HepG2 (cell line): Measurements from ENCODE around the gene GOLGA8B. TPM values are rescaled to one million over a fixed set of nuclear protein-coding genes. Genes with fewer than 3 reads are reported as not detected.
"Not testable (repeated sequence)": the region's sequence is repeated elsewhere in the genome, so short reads cannot be mapped to it uniquely, and the experiment has no call there.

Experiments
- ATF1 ChIP-seq: IDR thresholded peaks from 2 replicates; pipeline ENCODE4 v1.6.1; 2016; ENCODE audit warnings: mild to moderate bottlenecking, control low read depth
- CEBPB ChIP-seq: IDR thresholded peaks from 2 replicates; pipeline ENCODE4 v1.6.1; 2011; ENCODE audit warnings: low read depth, low read length, improper control_type of control experiment, borderline replicate concordance
- CEBPG ChIP-seq: IDR thresholded peaks from 2 replicates; pipeline ENCODE4 v1.6.1; 2016
- EP300 ChIP-seq, 3 experiments: sonication (generic) in 1 of 3; formaldehyde crosslinking in 1 of 3; IDR thresholded peaks; 2 replicates each; pipeline versions ENCODE4 v1.5.1 to v1.6.1; 2011 to 2020; ENCODE audit warnings: low read depth in 2 of 3, low read length in 2 of 3, borderline replicate concordance in 1 of 3, improper control_type of control experiment in 1 of 3, mild to moderate bottlenecking in 1 of 3, missing genetic modification reagents in 1 of 3, moderate library complexity in 1 of 3
- FOXA3 ChIP-seq: IDR thresholded peaks from 2 replicates; pipeline ENCODE4 v1.6.1; 2016; ENCODE audit warnings: missing genetic modification reagents, missing compliant biosample characterization
- FOXK1 ChIP-seq: sonication (generic); formaldehyde crosslinking; IDR thresholded peaks from 2 replicates; pipeline ENCODE4 v1.4.0; 2020; ENCODE audit warnings: low read depth, missing genetic modification reagents, borderline replicate concordance
- FOXO1 ChIP-seq: sonication (generic); formaldehyde crosslinking; IDR thresholded peaks from 2 replicates; pipeline ENCODE4 v1.4.0; 2020; ENCODE audit warnings: missing genetic modification reagents
- FOXP1 ChIP-seq, 2 experiments: fragments of 450-650 bp in 1 of 2; IDR thresholded peaks; 2 replicates each; pipeline ENCODE4 v1.6.1; 2017 to 2018; ENCODE audit warnings: antibody characterized with exemption in 1 of 2
- HDAC1 ChIP-seq: sonication (generic); formaldehyde crosslinking; IDR thresholded peaks from 2 replicates; pipeline ENCODE4 v1.5.1; 2020; ENCODE audit warnings: mild to moderate bottlenecking, missing genetic modification reagents
- HDAC2 ChIP-seq: sonication (generic); formaldehyde crosslinking; IDR thresholded peaks from 2 replicates; pipeline ENCODE4 v1.4.0; 2020; ENCODE audit warnings: missing genetic modification reagents
- HNF4A ChIP-seq: sonication (generic); formaldehyde crosslinking; IDR thresholded peaks from 2 replicates; pipeline ENCODE4 v1.4.0; 2020; ENCODE audit warnings: missing genetic modification reagents
- HNF4G ChIP-seq, 2 experiments: sonication (generic) in 1 of 2; formaldehyde crosslinking in 1 of 2; IDR thresholded peaks; 2 replicates each; pipeline versions ENCODE4 v1.4.0 to v1.6.1; 2011 to 2020; ENCODE audit warnings: borderline replicate concordance in 2 of 2, low read depth in 2 of 2, mild to moderate bottlenecking in 2 of 2, low read length in 1 of 2, missing genetic modification reagents in 1 of 2, moderate library complexity in 1 of 2
- KDM1A ChIP-seq: IDR thresholded peaks from 2 replicates; pipeline ENCODE4 v1.6.1; 2016; ENCODE audit warnings: missing compliant biosample characterization
- LCORL ChIP-seq, 2 experiments: fragments of 450-650 bp in 1 of 2; sonication (generic) in 1 of 2; formaldehyde crosslinking in 1 of 2; IDR thresholded peaks; 2 replicates each; pipeline versions ENCODE4 v1.5.0 to v1.6.1; 2017 to 2020; ENCODE audit warnings: antibody characterized with exemption in 1 of 2, missing genetic modification reagents in 1 of 2
- RARA ChIP-seq: IDR thresholded peaks from 2 replicates; pipeline ENCODE4 v1.6.1; 2016; ENCODE audit warnings: missing genetic modification reagents, missing compliant biosample characterization
- SAP130 ChIP-seq: IDR thresholded peaks from 2 replicates; pipeline ENCODE4 v1.6.1; 2016; ENCODE audit warnings: low read depth
- SOX13 ChIP-seq, 3 experiments: fragments of 450-650 bp in 1 of 3; sonication (generic) in 1 of 3; formaldehyde crosslinking in 1 of 3; IDR thresholded peaks in 2 of 3; conservative IDR thresholded peaks in 1 of 3; 2 replicates each; pipeline versions ENCODE4 v1.5.0 to v1.6.1; 2016 to 2020; ENCODE audit warnings: antibody characterized with exemption in 1 of 3, mild to moderate bottlenecking in 1 of 3, missing compliant biosample characterization in 1 of 3, missing genetic modification reagents in 1 of 3, moderate library complexity in 1 of 3
- SOX5 ChIP-seq: IDR thresholded peaks from 2 replicates; pipeline ENCODE4 v1.6.1; 2016; ENCODE audit warnings: borderline replicate concordance
- TCF7 ChIP-seq: sonication (generic); IDR thresholded peaks from 2 replicates; pipeline ENCODE4 v1.6.1; 2016; ENCODE audit warnings: antibody characterized with exemption, low read depth
- polyA plus RNA-seq, 8 experiments: library from polyadenylated mRNA; depleted of rRNA in 3 of 8; stranded (reverse) in 7 of 8; unstranded in 1 of 8; fragments of >200 nt; fragmentation: Illumina TruSeq in 4 of 8; extraction: Trizol in 4 of 8; gene quantifications; 2 replicates each; pipeline versions ENCODE4 v1.2.1 to v1.2.3, GENCODE V29; 2011 to 2016; ENCODE audit warnings: low read depth in 4 of 8, missing spikeins in 1 of 8, mixed read lengths in 1 of 8; ENCODE audit not compliant: insufficient read depth in 1 of 8
- total RNA-seq, 5 experiments: library from RNA; depleted of rRNA; stranded (reverse); fragments of >200 nt; fragmentation: Illumina TruSeq; extraction: Trizol; gene quantifications; 2 replicates each; pipeline ENCODE4 v1.2.3, GENCODE V29; 2016; ENCODE audit warnings: low read depth in 1 of 5
- TF ChIP-seq, protein P1 (sequence below): sonication (generic); formaldehyde crosslinking; IDR thresholded peaks from 2 replicates; pipeline ENCODE4 v1.4.0; 2020; ENCODE audit warnings: missing genetic modification reagents
- TF ChIP-seq, protein P2 (sequence below): IDR thresholded peaks from 2 replicates; pipeline ENCODE4 v1.4.0; 2020; ENCODE audit warnings: mild to moderate bottlenecking, missing genetic modification reagents
- TF ChIP-seq, protein P3 (sequence below): sonication (generic); formaldehyde crosslinking; IDR thresholded peaks from 2 replicates; pipeline ENCODE4 v1.5.0; 2020; ENCODE audit warnings: missing genetic modification reagents

Gene GOLGA8B
- total and polyA plus RNA-seq, 2 of the 13 experiments (the other 11 are each of a cell fraction or from before 2014, with no cell fraction given): 38.8 to 89.0 TPM

DNA sequence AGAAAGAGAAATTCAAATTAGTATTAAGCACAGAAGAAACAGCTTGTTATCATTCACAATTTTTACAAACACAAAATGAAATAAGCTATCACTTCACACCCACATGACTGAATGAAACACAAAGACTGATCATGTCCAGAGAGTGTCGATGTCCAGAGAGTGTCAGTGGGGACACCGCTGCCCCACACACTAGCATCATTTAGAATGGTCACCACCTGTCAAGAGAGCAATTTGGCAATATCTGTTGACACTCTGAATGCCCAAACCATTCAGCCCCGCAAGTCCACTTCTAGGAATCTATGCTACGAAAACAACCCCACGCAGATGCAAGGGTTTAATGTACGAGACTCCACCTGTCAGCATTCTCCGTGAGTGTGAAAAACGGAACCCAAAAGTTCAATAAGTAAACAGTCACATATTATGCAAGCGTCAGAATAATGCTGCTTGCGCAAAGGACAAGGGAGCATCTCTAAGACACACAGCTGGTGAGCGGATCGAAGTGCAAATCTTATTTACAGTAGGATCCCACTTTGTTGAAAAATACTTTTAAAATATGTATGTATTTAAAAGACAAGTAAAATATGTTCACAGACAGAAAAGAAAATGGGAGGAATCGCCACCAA, 11.3 kb downstream of the GOLGA8B start (continued):
- TF ChIP-seq, protein P1, sequence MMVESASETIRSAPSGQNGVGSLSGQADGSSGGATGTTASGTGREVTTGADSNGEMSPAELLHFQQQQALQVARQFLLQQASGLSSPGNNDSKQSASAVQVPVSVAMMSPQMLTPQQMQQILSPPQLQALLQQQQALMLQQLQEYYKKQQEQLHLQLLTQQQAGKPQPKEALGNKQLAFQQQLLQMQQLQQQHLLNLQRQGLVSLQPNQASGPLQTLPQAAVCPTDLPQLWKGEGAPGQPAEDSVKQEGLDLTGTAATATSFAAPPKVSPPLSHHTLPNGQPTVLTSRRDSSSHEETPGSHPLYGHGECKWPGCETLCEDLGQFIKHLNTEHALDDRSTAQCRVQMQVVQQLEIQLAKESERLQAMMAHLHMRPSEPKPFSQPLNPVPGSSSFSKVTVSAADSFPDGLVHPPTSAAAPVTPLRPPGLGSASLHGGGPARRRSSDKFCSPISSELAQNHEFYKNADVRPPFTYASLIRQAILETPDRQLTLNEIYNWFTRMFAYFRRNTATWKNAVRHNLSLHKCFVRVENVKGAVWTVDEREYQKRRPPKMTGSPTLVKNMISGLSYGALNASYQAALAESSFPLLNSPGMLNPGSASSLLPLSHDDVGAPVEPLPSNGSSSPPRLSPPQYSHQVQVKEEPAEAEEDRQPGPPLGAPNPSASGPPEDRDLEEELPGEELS (CRISPR knock-in tag): peak; percentile 81
- peak; percentile 41; the same call in 1 of the 2 replicates for TF ChIP-seq SOX13 (IDR thresholded peaks at IDR 0.05)
- peak in 1 of 2 experiments; percentile 80; a peak in 2 of 4 replicates for TF ChIP-seq SOX13 (CRISPR knock-in tag; conservative IDR thresholded peaks at IDR 0.05 in 1 of 2, IDR thresholded peaks at IDR 0.05 in 1 of 2)
- peak; percentile 36; the same call in 1 of the 2 replicates for TF ChIP-seq HNF4G (IDR thresholded peaks at IDR 0.05; ENCODE audit: borderline replicate concordance, low read depth, low read length)
- not testable (repeated sequence) for TF ChIP-seq HNF4G (CRISPR knock-in tag; IDR thresholded peaks at IDR 0.05; ENCODE audit: borderline replicate concordance, low read depth); FOXP1 (IDR thresholded peaks at IDR 0.05); LCORL (IDR thresholded peaks at IDR 0.05); EP300 (CRISPR knock-in tag; IDR thresholded peaks at IDR 0.05; ENCODE audit: borderline replicate concordance)
- TF ChIP-seq SOX5: peak; percentile 68
- TF ChIP-seq HDAC1: peak; percentile 35; the same call in 1 of the 2 replicates
- peak; percentile 71 for TF ChIP-seq RARA
- TF ChIP-seq FOXP1 (CRISPR knock-in tag; IDR thresholded peaks at IDR 0.05): peak; percentile 83; the same call in 1 of the 2 replicates
- TF ChIP-seq CEBPB: peak; percentile 56; the same call in 1 of the 2 replicates
- peak; percentile 47; the same call in 1 of the 2 replicates for TF ChIP-seq FOXK1
- TF ChIP-seq ATF1 (CRISPR knock-in tag): 0 out of 2 replicates have a peak, but pooled peaks have one; percentile 21
- TF ChIP-seq HNF4A (CRISPR knock-in tag): peak; percentile 74
- TF ChIP-seq KDM1A (CRISPR knock-in tag): 0 out of 2 replicates have a peak, but pooled peaks have one; percentile 28
- 0 out of 2 replicates have a peak, but pooled peaks have one; percentile 39 for TF ChIP-seq LCORL (CRISPR knock-in tag; IDR thresholded peaks at IDR 0.05)
- 0 out of 2 replicates have a peak, but pooled peaks have one; percentile 42 for TF ChIP-seq TCF7
- peak; percentile 78 for TF ChIP-seq FOXA3
- TF ChIP-seq, protein P2, sequence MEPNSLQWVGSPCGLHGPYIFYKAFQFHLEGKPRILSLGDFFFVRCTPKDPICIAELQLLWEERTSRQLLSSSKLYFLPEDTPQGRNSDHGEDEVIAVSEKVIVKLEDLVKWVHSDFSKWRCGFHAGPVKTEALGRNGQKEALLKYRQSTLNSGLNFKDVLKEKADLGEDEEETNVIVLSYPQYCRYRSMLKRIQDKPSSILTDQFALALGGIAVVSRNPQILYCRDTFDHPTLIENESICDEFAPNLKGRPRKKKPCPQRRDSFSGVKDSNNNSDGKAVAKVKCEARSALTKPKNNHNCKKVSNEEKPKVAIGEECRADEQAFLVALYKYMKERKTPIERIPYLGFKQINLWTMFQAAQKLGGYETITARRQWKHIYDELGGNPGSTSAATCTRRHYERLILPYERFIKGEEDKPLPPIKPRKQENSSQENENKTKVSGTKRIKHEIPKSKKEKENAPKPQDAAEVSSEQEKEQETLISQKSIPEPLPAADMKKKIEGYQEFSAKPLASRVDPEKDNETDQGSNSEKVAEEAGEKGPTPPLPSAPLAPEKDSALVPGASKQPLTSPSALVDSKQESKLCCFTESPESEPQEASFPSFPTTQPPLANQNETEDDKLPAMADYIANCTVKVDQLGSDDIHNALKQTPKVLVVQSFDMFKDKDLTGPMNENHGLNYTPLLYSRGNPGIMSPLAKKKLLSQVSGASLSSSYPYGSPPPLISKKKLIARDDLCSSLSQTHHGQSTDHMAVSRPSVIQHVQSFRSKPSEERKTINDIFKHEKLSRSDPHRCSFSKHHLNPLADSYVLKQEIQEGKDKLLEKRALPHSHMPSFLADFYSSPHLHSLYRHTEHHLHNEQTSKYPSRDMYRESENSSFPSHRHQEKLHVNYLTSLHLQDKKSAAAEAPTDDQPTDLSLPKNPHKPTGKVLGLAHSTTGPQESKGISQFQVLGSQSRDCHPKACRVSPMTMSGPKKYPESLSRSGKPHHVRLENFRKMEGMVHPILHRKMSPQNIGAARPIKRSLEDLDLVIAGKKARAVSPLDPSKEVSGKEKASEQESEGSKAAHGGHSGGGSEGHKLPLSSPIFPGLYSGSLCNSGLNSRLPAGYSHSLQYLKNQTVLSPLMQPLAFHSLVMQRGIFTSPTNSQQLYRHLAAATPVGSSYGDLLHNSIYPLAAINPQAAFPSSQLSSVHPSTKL: peak; percentile 75
- peak; percentile 49; the same call in 1 of the 2 replicates for TF ChIP-seq SAP130
- TF ChIP-seq, protein P3, sequence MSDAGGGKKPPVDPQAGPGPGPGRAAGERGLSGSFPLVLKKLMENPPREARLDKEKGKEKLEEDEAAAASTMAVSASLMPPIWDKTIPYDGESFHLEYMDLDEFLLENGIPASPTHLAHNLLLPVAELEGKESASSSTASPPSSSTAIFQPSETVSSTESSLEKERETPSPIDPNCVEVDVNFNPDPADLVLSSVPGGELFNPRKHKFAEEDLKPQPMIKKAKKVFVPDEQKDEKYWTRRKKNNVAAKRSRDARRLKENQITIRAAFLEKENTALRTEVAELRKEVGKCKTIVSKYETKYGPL (CRISPR knock-in tag): peak; percentile 68; the same call in 1 of the 2 replicates
- 0 out of 4 replicates have a peak, but pooled peaks of 1 of the 2 experiments have one; percentile 18 for TF ChIP-seq EP300 (IDR thresholded peaks at IDR 0.05; ENCODE audit: low read depth in 2 of 2, low read length in 2 of 2)
- peak; percentile 48; the same call in 1 of the 2 replicates for TF ChIP-seq FOXO1 (CRISPR knock-in tag)
- TF ChIP-seq CEBPG (CRISPR knock-in tag): peak; percentile 86
- TF ChIP-seq HDAC2 (CRISPR knock-in tag): peak; percentile 53; the same call in 1 of the 2 replicates
